Putamen (tissue), 1 donor: ENCODE measurements around the gene AREG.
"Not testable (repeated sequence)": the region's sequence is repeated elsewhere in the genome, so short reads cannot be mapped to it uniquely, and the experiment has no call there.

ENCODE experiments used
- DNase-seq: peaks from one replicate; pipeline ENCODE4 v3.0.0-alpha.2; 2016; ENCODE audit warnings: low spot score

The AREG gene, protein sequence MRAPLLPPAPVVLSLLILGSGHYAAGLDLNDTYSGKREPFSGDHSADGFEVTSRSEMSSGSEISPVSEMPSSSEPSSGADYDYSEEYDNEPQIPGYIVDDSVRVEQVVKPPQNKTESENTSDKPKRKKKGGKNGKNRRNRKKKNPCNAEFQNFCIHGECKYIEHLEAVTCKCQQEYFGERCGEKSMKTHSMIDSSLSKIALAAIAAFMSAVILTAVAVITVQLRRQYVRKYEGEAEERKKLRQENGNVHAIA

DNA sequence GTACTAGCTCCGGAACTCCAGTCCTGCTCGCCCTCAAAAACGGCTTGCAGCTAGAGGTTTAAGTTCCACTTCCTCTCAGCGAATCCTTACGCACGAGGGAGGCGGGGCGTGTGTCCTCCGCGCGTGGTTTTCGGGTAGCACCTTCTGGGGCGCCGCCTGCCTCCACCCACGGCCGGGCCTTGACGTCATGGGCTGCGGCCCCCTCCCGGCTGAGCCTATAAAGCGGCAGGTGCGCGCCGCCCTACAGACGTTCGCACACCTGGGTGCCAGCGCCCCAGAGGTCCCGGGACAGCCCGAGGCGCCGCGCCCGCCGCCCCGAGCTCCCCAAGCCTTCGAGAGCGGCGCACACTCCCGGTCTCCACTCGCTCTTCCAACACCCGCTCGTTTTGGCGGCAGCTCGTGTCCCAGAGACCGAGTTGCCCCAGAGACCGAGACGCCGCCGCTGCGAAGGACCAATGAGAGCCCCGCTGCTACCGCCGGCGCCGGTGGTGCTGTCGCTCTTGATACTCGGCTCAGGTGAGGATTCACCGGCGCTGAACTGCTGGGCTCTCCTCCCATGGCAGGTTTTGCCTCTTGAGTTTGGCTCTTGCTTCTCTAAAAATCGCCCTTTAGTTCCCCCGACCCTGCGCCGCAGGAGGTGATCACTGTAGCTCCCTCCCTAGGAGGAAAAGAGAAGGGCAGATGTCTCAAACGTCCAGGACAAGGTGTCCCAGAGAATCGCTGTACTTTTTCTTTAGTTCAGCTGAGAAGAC, at the start of gene AREG:
AREG (plus strand) TSS at position 246 of the 752 bp plus-strand sequence; CDS start at position 456, 210 bp downstream.
- DNase-seq: peak; percentile 18

GRCh38 chr4:74395633-74396032, 49.3 kb upstream of the AREG start:
- no peak for DNase-seq

DNA sequence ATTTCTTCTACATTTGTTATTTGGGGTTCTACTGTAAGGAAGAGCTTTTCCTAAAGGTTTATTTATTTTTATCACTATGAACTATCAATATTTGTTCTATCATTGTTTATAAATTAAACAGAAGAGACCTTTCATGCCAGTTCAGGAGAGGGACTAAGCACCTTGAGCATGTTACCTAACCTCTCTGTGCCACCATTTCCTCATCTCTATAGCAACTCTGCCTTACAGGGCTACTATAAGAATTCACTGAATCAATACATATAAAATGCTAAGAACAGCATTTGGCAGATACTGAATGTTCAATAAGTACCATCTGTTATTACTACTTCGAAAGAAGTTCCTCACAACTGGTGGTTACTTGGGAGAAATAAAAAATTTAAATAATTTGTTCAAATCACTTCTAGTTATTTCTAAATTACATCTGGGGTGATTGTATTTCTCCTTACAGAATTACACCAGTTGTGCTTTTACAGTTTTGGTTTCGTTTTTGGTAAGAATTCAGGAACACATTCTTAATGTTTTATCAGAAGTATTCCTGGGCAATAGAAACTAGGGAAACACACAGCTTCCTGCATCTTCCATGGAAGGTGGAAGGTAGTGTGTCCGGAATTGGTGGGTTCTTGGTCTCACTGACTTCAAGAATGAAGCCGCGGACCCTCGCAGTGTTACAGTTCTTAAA, 47.0 kb upstream of the AREG start:
- no peak for DNase-seq

DNA sequence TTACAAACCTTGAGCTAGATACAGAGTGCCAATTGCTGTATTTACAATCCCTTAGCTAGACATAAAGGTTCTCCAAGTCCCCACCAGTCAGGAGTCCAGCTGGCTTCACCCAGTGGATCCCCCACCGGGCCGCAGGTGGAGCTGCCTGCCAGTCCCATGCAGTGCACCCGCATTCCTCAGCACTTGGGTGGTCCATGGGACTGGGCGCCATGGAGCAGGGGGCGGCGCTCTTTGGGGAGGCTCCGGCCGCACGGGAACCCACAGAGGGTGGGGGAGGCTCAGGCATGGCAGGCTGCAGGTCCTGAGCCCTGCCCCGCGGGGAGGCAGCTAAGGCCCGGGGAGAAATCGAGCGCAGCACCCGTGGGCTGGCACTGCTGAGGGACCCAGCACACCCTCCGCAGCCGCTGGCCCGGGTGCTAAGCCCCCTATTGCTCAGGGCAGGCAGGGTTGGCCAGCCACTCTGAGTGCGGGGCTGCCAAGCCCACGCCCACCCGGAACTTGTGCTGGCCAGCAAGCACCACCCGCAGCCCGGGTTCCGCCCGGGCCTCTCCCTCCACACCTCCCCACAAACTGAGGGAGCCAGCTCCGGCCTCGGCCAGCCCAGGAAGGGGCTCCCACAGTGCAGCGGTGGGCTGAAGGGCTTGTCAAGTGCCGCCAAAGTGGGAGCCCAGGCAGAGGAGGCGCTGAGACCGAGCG, 45.9 kb upstream of the AREG start:
- DNase-seq: not testable (repeated sequence)

DNA sequence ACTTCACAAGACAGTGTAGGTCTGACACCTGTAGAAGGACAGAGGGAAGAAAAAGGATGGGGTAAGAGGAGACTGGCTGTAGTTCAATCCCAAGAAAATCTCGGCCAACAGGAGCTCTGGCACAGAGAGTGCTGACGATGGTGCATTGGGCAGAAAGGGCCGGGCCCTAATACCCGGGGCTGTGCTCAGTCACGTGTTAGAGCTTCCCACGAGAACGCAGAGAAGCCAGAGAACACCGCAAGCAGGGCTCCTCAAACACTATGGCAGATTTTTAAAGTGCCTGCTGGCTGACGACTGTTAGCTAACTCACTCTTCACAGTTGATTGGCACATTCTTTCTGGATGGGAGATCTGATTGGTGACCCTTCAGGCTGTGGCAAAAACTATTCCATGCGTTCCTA, 44.5 kb upstream of the AREG start:
- no peak for DNase-seq

- DNase-seq: no peak
Measured at GRCh38 chr4:74402692-74403456, 42.1 kb upstream of the AREG start.

GRCh38 chr4:74407891-74408290, 37.0 kb upstream of the AREG start:
- no peak for DNase-seq

- no peak for DNase-seq
Measured at GRCh38 chr4:74408639-74409038, 36.3 kb upstream of the AREG start.

- DNase-seq: no peak
Measured at GRCh38 chr4:74410272-74410671, 34.7 kb upstream of the AREG start.

GRCh38 chr4:74412225-74412624, 32.7 kb upstream of the AREG start:
- DNase-seq: no peak

DNA sequence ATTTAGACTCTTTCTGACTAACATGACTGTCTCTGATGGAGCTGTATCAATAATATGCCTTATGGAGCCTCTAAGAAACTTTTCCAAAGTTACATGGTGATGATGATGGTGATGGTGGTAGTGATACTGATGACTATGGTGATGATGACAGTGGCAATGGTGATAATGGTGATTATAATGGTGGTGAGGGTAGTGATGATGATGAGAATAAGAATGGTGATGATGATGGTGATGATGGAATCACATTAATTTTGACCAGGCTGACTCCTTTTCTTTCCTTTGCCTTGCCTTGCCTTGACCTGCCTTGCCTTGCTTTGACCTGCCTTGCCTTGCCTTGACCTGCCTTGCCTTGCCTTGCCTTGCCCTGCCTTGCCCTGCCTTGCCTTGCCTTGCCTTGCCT, 31.7 kb upstream of the AREG start:
- DNase-seq: no peak

- no peak for DNase-seq
Measured at GRCh38 chr4:74414149-74414809, 30.7 kb upstream of the AREG start.

DNA sequence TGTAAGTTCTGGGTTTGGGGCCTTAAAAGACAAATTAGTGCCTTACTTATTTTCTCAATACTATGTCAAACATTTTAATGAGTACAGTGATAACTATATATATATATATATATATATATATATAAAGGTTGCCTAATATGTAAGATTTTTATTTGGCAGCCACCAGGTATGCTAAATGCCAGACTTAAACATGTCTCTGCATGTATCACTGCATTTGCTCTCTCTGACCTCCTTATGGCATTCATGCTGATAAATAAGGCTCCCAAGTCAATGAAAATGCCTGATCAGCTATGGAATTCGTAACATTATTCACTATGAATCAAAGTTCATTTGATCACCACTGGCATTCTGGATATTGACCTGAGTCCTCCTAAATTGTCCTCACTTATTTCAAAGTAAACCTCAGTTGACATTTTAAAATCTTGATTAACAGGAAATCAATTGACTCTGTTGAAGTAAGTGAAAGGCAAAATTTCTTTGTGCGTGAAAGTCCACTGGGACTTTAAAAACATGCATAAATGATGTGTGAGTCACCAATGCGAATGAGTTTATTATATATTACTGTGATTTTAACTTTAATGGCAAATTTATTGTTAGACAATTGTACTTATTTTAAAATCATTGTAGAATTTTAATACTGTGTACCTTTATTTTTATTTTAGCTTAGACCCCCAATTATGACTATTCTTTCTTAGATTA, 29.2 kb upstream of the AREG start:
- no peak for DNase-seq

GRCh38 chr4:74418063-74418670, 26.8 kb upstream of the AREG start:
- DNase-seq: no peak

DNA sequence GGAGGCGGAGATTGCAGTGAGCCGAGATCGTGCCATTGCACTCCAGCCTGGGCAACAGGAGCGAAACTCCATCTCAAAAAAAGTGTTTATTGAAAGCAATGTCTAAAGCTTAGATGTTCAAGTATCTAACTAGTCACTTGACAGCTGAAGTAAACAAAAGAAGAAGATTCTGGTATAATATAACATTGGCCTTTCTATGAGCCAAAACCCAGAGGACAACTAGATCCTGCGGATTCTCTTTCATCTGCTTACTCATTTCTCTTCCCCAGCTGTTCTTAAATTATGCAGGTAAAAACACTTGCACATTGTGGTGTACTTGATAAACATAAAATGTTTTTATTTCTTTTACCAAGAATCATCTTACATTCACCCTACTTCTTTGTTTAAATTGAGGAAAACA, 24.1 kb upstream of the AREG start:
- DNase-seq: no peak

GRCh38 chr4:74423104-74423503, 21.8 kb upstream of the AREG start:
- DNase-seq: no peak

GRCh38 chr4:74424111-74424510, 20.8 kb upstream of the AREG start:
- DNase-seq: no peak

GRCh38 chr4:74426101-74426500, 18.8 kb upstream of the AREG start:
- DNase-seq: no peak

DNA sequence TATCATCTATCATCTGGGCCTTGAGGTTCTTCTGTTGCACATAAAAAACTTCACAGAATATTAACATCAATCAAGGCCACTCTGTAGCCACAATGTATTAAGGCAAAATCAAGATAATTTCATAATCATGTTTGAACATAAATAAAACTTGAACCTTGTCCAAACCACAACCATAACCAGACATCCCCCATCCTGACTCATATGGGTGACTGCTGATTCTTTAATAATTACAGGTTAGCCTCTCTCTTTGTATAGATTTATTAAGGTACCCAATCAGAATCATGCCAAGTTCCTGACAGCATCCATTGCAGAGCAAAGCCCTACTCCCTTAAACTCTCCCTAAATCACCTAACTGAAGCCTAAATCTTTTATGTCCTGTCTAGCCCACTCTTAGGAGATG, 16.7 kb upstream of the AREG start:
- DNase-seq: no peak
